BE2C (cell line): Measurements from ENCODE around the gene RNF150.

Source experiments
- DNase-seq: peaks from one replicate; pipeline ENCODE4 v3.0.0-alpha.2; 2020
- H3K27me3 ChIP-seq: fragments of 250-450 bp; sonication (Bioruptor Pico); 2 replicates; pipeline ENCODE4 v1.5.1; 2020; ENCODE audit warnings: mild to moderate bottlenecking
- H3K36me3 ChIP-seq: fragments of 250-450 bp; sonication (Bioruptor Pico); 2 replicates; pipeline ENCODE4 v1.5.1; 2020; ENCODE audit warnings: mild to moderate bottlenecking
- H3K4me1 ChIP-seq: fragments of 250-450 bp; sonication (Bioruptor Pico); 2 replicates; pipeline ENCODE4 v1.5.1; 2020
- H3K4me3 ChIP-seq: 2 replicates; pipeline ENCODE4 v1.5.1; 2011; ENCODE audit warnings: low read depth, low read length
- H3K9me3 ChIP-seq: fragments of 250-450 bp; sonication (Bioruptor Pico); 2 replicates; pipeline ENCODE4 v1.5.1; 2020
- CTCF ChIP-seq: IDR thresholded peaks from 2 replicates; pipeline ENCODE4 v1.5.1; 2012; ENCODE audit warnings: mild to moderate bottlenecking, low read depth, low read length

Gene RNF150

GRCh38 chr4:141154725-141155124, 21.5 kb upstream of the RNF150 start:
- no peaks in the 10 kb centered on the region for H3K9me3 ChIP-seq
- no peak for DNase-seq
- no peaks in the 10 kb centered on the region for H3K27me3 ChIP-seq
- no peak for TF ChIP-seq CTCF
- H3K4me1 ChIP-seq: peaks cover 19% of the 10 kb centered on the region
- no peaks in the 10 kb centered on the region for H3K36me3 ChIP-seq
- H3K4me3 ChIP-seq: peak overlapping the region; percentile 13; the same call in 1 of the 2 replicates

- H3K9me3 ChIP-seq: no peaks in the 10 kb centered on the region
- H3K4me1 ChIP-seq: peaks cover 17% of the 10 kb centered on the region
- DNase-seq: peak; percentile 48
- no peaks in the 10 kb centered on the region for H3K36me3 ChIP-seq
- H3K4me3 ChIP-seq: peak overlapping the region; percentile 13; the same call in 1 of the 2 replicates
- H3K27me3 ChIP-seq: no peaks in the 10 kb centered on the region
- peak; percentile 14; the same call in 1 of the 2 replicates for TF ChIP-seq CTCF
Observed at GRCh38 chr4:141153751-141154510, 20.7 kb upstream of the RNF150 start.

GRCh38 chr4:141144207-141144606, 10.9 kb upstream of the RNF150 start:
- Histone ChIP-seq H3K27me3 (no peaks in the 10 kb centered on the region), H3K9me3 (no peaks in the 10 kb centered on the region; the same call in 1 of the 2 replicates), H3K36me3 (no peaks in the 10 kb centered on the region), H3K4me1 (no peaks in the 10 kb centered on the region), H3K4me3 (no peak overlapping the region)
- DNase-seq: no peak
- TF ChIP-seq CTCF: no peak

- no peak overlapping the region for H3K4me3 ChIP-seq
- no peaks in the 10 kb centered on the region for H3K36me3 ChIP-seq
- TF ChIP-seq CTCF: no peak
- H3K4me1 ChIP-seq: no peaks in the 10 kb centered on the region
- no peaks in the 10 kb centered on the region for H3K27me3 ChIP-seq
- DNase-seq: no peak
- H3K9me3 ChIP-seq: no peaks in the 10 kb centered on the region; the same call in 1 of the 2 replicates
Observed at GRCh38 chr4:141142423-141142822, 9.2 kb upstream of the RNF150 start.

- Histone ChIP-seq H3K36me3 (no peaks in the 10 kb centered on the region), H3K27me3 (no peaks in the 10 kb centered on the region), H3K4me3 (no peak overlapping the region), H3K9me3 (no peaks in the 10 kb centered on the region), H3K4me1 (no peaks in the 10 kb centered on the region)
- no peak for TF ChIP-seq CTCF
- DNase-seq: no peak
Observed at GRCh38 chr4:141140391-141141200, 7.3 kb upstream of the RNF150 start.
